Uterus (tissue), 4 donors: ENCODE measurements around the gene UBE2D4. TPM values are rescaled to one million over a fixed set of nuclear protein-coding genes. Genes with fewer than 3 reads are reported as not detected.
"Not testable (repeated sequence)": the region's sequence is repeated elsewhere in the genome, so short reads cannot be mapped to it uniquely, and the experiment has no call there.

Experiments used
- DNase-seq, 2 donors: peaks; one replicate each; pipeline ENCODE4 v3.0.0-alpha.2; 2019 to 2020
- H3K27ac ChIP-seq, 2 donors: fragments of 200-600 bp; sonication (generic); 1 replicate in 1 of 2; 2 replicates in 1 of 2; pipeline ENCODE4 v1.5.1; 2016 to 2018
- H3K27me3 ChIP-seq, 2 donors: fragments of 200-600 bp; sonication (generic); one replicate each; pipeline ENCODE4 v1.5.1; 2018 to 2019; ENCODE audit warnings: control low read depth in 1 of 2
- H3K36me3 ChIP-seq, 2 donors: fragments of 200-600 bp; sonication (generic); one replicate each; pipeline ENCODE4 v1.5.1; 2019; ENCODE audit warnings: control low read depth in 1 of 2
- H3K4me1 ChIP-seq, 2 donors: fragments of 200-600 bp; sonication (generic); one replicate each; pipeline ENCODE4 v1.5.1; 2018 to 2019; ENCODE audit warnings: control low read depth in 1 of 2
- H3K4me3 ChIP-seq, 2 donors: fragments of 200-600 bp; sonication (generic); 1 replicate in 1 of 2; 2 replicates in 1 of 2; pipeline ENCODE4 v1.5.1; 2018 to 2019; ENCODE audit warnings: mild to moderate bottlenecking in 1 of 2
- H3K9me3 ChIP-seq, 2 donors: fragments of 200-600 bp; sonication (generic); one replicate each; pipeline ENCODE4 v1.5.1; 2019; ENCODE audit warnings: control low read depth in 1 of 2
- POLR2A ChIP-seq, 2 donors: fragments of 450-650 bp; IDR thresholded peaks; one replicate each; pipeline ENCODE4 v1.6.1; 2016; ENCODE audit warnings: antibody characterized with exemption in 2 of 2, mild to moderate bottlenecking in 1 of 2, moderate library complexity in 1 of 2
- intact Hi-C: fragments of 100-400 bp; cut with DNase I; formaldehyde crosslinking; loops from one replicate; pipeline ENCODE4 v1.15.1; 2023; ENCODE audit warnings: low total_unique reads
- total RNA-seq, 4 donors: library from RNA; depleted of rRNA in 3 of 4; stranded (reverse); fragments of >200 nt in 3 of 4; gene quantifications; one replicate each; pipeline versions ENCODE4 v1.1.0 to v1.2.4, GENCODE V29; 2014 to 2023
- TF ChIP-seq, protein P1 (sequence below), 4 experiments: fragments of 200-600 bp in 2 of 4; fragments of 450-650 bp in 2 of 4; sonication (generic) in 2 of 4; IDR thresholded peaks; one replicate each; pipeline ENCODE4 v1.5.1; 2016 to 2019; ENCODE audit warnings: antibody characterized with exemption in 4 of 4, mild to moderate bottlenecking in 2 of 4, moderate library complexity in 1 of 4
- donor health status: DM: yes; HTN: yes; CAD: no.

The UBE2D4 gene
- total RNA-seq, 4 donors from 2014 or later, result 5.1 to 23.8 (median 16.5) TPM

DNA sequence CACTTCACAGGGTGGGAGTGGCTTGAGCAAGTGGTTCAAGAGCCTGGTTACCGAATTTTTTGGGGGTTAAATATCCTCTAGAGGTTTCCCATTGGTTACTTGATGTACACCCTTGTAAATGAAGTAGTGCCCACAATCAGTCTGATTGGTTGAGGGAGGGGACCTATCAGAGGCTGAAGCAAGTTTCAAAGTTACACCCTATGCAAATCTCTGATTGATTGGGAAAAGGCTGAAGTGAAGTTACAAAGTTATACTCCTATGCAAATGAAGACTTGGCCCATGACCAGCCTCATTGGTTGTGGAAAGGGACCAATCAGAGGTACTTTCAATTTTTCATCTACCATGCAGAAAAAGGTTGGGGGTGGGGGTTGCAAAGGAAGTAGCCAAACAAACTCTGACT is 34.7 kb downstream of the UBE2D4 start:
- intact Hi-C loops, result no loop called here
- no peaks in the 10 kb centered on the region for H3K9me3 ChIP-seq

DNA sequence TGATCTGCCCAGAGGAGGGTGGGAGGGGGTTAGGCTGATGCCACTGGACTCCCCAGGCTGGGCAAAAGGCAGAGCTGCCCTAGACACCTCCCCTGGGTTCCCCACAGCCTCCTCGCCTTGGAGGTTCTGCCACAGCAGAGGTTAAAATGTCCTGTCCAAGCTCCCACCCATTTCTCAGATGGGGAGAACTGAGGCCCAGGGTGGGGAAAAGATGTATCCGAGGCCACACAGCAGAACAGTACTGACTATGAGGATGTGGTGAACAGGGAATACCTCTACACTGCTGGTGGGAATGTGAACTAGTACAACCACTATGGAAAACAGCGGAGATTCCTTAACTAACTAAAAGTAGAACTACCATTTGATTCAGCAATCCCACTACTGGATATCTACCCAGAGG is 40.2 kb downstream of the UBE2D4 start:
- H3K9me3 ChIP-seq, H3K27ac ChIP-seq, intact Hi-C loops, H3K27me3 ChIP-seq, H3K4me1 ChIP-seq, DNase-seq, H3K4me3 ChIP-seq, H3K36me3 ChIP-seq: not testable (repeated sequence)

More for the DNA sequence above, 34.7 kb downstream of the UBE2D4 start:
- Histone ChIP-seq H3K27me3 (no peaks in the 10 kb centered on the region), H3K4me3 (no peak overlapping the region), H3K36me3 (no peaks in the 10 kb centered on the region), H3K4me1 (no peaks in the 10 kb centered on the region), H3K27ac (no peak overlapping the region)
- DNase-seq, result no peak
- no peak for TF ChIP-seq POLR2A (IDR thresholded peaks at IDR 0.05)
- TF ChIP-seq, protein P1, sequence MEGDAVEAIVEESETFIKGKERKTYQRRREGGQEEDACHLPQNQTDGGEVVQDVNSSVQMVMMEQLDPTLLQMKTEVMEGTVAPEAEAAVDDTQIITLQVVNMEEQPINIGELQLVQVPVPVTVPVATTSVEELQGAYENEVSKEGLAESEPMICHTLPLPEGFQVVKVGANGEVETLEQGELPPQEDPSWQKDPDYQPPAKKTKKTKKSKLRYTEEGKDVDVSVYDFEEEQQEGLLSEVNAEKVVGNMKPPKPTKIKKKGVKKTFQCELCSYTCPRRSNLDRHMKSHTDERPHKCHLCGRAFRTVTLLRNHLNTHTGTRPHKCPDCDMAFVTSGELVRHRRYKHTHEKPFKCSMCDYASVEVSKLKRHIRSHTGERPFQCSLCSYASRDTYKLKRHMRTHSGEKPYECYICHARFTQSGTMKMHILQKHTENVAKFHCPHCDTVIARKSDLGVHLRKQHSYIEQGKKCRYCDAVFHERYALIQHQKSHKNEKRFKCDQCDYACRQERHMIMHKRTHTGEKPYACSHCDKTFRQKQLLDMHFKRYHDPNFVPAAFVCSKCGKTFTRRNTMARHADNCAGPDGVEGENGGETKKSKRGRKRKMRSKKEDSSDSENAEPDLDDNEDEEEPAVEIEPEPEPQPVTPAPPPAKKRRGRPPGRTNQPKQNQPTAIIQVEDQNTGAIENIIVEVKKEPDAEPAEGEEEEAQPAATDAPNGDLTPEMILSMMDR (IDR thresholded peaks at IDR 0.05), result no peak

DNA sequence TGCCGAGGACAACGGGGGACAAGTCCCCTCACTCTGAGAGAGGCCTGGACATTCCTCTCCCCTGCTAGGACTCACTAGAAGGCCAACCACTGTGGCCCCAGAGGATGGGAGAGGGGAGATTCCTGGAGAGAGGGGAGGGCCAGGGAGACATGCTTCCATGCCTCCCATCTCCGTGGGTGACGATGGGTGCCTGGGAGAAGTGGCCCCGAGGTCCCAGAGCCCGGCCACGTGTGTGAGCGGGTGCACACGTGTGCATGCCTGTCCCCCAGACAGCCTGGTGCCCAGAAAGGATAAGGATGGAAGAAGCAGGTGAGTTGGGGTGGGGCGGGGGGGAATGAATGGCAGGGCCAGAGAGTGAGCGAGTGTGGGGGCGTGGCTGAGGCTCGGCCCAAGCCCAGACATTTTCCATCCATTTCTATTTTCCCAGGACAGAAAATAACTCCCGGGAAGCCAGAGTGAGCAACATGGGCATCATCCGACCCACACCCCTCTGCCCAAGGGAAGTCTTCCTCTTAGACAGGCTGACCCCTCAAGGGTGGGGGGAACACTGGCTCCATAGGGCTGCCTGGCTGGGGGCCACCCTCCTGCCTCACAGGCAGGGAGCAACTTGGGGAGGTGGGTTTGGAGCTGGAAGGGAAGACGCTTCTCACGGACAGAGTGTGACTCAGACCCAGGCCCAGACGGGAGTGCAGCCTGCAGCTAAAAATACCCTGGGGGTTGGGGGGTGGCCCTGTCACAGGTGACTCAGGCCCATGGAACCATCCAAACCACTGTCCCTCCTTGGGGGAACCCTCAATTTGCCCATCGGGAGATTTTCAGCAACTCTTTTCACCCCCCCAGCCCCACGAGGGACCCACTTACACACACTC is 42.2 kb downstream of the UBE2D4 start:
- DNase-seq, intact Hi-C loops, H3K4me1 ChIP-seq, H3K27me3 ChIP-seq, H3K27ac ChIP-seq, H3K4me3 ChIP-seq, H3K36me3 ChIP-seq, H3K9me3 ChIP-seq: not testable (repeated sequence)

DNA sequence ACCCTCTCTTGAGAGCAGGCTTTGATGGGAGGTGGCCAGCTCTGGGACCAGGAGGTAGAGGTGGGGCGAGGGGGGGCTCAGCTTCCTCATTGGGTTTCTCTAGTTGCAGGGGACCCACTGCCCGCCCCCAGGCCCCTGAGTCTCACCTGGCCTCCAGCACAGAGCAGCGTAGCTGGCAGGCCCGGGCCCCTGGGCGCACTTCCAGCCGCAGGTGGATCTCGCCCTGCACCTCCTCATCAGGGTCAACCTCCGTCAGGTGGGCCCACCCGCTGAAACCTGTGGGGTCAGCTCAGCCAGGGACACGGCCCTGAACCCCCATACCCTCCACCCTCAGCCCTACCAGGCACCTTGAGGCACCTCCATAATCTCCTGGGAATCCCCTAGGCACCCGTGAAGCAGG is 43.4 kb downstream of the UBE2D4 start:
- DNase-seq, H3K4me3 ChIP-seq, H3K27ac ChIP-seq, H3K27me3 ChIP-seq, H3K4me1 ChIP-seq, H3K9me3 ChIP-seq, intact Hi-C loops, H3K36me3 ChIP-seq: not testable (repeated sequence)

DNA sequence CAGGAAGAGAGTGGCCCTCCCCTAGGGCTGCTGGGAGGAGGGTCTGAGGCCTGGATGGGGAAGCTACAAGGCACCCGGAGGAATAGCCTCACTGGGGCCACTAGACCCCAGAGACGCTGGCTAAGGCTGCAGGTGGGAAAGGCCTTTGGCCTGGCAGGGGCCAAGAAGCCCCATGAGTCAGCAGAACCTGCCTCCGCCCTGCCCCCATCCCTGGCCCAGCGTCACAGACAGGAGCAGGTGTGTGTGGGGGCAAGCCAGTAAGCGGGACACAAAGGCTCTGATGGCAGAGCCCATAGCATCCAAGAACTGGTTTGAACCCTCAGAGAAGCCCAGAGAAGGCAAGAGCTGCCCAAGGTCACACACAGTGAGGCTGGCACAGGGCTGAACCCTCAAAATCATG is 44.5 kb downstream of the UBE2D4 start:
- H3K4me1 ChIP-seq, H3K9me3 ChIP-seq, H3K27me3 ChIP-seq, DNase-seq, H3K36me3 ChIP-seq, H3K27ac ChIP-seq, intact Hi-C loops, H3K4me3 ChIP-seq: not testable (repeated sequence)

DNA sequence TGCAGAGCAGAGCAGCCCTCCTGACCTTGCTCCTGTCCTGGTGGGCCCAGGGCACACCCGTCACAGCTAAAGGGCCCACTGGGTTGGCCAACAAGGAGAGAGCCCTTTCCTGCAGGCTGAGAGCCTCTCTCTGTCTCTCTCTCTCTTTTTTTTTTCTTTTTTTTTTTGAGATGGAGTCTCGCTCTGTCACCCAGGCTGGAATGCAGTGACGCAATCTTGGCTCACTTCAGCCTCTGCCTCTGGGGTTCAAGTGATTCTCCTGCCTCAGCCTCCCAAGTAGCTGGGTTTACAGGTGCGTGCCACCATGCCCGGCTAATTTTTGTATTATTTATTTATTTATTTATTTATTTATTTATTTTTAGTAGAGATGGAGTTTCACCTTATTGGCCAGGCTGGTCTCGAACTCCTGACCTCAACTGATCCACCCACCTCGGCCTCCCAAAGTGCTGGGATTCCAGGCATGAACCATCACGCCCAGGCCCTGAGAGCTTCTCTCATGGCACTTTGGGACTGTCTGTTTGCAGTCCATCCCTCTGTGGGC is 47.9 kb downstream of the UBE2D4 start:
- intact Hi-C loops, H3K4me3 ChIP-seq, H3K4me1 ChIP-seq, H3K27me3 ChIP-seq, DNase-seq, H3K9me3 ChIP-seq, H3K27ac ChIP-seq, H3K36me3 ChIP-seq: not testable (repeated sequence)

DNA sequence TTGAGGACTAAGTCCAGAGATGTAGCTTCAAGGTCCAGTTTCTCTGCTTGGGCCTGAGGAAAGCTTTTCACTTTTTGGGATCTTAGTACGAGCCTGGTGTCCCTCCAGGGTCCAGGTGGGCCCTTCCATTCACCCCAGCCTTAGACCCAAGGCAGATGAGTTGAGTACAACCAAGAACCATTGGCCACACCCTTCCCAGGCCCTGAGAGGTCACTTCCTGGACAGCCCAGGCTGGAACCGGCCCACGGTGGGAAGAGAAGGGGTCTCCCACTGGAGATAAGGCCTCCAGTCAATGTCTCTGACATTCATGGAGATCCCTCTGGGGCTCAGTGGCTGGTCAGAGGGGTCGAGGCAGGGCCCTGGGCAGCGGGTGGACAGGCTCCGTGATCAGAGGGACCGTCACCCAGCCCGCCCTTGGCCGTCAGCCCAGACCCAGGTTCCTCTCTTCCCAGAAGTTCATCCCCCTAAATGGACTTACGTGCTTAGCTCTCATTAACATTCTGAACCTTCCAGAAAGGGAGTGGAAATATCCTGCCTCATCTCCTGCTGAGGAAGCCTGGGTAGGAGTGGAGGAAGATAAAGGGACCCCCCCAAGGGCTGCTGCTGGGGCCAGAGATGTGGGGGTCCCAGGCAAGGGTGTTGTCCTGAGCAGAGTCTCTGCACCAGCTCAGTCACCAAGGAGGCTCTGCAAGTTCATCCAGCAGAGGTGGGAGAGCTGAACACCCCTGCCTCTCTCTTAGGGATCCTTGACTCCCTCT is 48.7 kb downstream of the UBE2D4 start:
- DNase-seq, H3K4me1 ChIP-seq, H3K9me3 ChIP-seq, H3K4me3 ChIP-seq, H3K27me3 ChIP-seq, H3K36me3 ChIP-seq, H3K27ac ChIP-seq, intact Hi-C loops: not testable (repeated sequence)

DNA sequence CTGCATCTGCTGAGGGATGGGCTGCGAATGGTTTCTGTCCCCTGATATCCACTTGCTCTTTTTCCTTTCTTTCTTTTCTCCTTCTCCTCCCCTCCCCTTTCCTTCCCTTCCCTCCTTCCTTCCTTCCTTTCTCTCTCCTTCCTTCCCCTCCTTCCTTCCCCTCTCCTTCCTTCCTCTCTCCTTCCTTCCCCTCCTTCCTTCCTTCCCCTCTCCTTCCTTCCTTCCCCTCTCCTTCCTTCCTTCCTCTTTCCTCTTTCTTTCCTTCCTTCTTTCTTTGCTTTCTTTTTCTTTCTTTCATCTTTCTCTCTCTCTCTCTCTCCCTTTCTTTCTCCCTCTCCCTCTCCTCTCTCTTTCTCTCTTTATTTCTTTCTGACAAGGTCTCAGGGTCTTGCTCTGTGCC is 51.3 kb downstream of the UBE2D4 start:
- H3K9me3 ChIP-seq, result no peaks in the 10 kb centered on the region
- H3K36me3 ChIP-seq, result no peaks in the 10 kb centered on the region
- H3K27me3 ChIP-seq, result no peaks in the 10 kb centered on the region
- H3K4me3 ChIP-seq, result no peak overlapping the region
- no peak for DNase-seq
- TF ChIP-seq, protein P1 (IDR thresholded peaks at IDR 0.05), result no peak
- TF ChIP-seq POLR2A (IDR thresholded peaks at IDR 0.05), result no peak
- H3K27ac ChIP-seq, result no peak overlapping the region
- intact Hi-C loops, result no loop called here
- H3K4me1 ChIP-seq, result no peaks in the 10 kb centered on the region

DNA sequence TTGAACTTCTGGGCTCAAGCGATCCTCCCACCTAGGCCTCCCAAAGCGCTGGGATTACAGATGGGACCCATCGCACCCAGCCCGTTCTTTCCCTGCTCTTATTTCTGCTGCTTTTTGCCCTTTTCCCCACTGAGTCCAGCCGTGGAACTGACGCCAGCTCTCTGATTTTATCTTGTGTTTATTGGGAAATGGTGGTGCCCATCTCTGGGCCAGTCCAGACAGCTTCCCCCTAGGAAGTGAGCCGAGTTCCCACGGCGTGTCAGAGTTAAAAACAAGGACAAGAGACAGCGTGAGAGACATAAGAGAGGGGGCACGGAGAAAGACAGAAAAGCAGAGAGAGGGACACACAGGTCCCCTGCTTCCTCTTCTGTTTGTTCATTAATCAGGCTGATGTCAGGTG is 51.9 kb downstream of the UBE2D4 start:
- DNase-seq, H3K27ac ChIP-seq, H3K4me3 ChIP-seq, H3K9me3 ChIP-seq, H3K4me1 ChIP-seq, intact Hi-C loops, H3K27me3 ChIP-seq, H3K36me3 ChIP-seq: not testable (repeated sequence)

DNA sequence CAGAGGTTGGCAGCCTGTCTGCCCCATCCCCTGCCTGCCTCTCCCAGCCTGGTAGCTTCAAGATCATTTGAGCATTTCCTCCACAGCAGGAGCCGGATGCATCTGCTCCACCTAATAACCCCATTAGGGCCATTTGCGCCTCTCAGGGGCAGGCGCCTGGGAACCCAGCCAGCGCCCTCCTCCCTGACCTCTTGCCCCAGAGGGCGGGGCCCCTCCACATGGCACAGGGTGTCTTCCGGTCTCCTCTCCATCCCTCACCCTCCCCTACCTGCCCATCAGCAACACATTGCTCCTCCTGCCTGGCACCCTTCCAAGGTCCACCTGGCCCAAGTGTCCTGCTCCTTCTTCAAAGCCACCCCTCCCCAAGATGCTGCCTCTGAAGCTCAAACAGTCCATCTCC is 56.6 kb downstream of the UBE2D4 start:
- intact Hi-C loops, H3K4me3 ChIP-seq: not testable (repeated sequence)

DNA sequence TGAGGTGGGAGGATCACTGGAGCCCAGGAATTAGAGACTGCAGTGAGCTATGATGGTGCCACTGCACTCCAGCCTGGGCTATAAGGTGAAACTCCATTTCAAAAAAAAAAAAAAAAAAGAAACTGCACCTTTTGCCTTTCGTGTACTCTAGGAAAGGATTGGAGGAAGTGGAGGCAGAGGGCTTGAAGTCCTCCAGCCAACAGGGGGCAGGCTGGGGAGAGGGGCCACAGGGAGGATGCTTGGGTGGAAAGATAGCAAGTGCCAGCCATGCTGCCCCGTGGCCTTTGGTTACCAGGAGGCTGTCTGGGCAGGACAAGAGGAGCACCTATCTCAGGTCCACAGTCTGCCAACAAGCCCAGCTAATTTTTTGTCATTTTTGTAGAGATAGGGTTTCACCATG is 57.5 kb downstream of the UBE2D4 start:
- H3K9me3 ChIP-seq, DNase-seq, H3K27ac ChIP-seq, H3K27me3 ChIP-seq, H3K36me3 ChIP-seq, intact Hi-C loops, H3K4me1 ChIP-seq, H3K4me3 ChIP-seq: not testable (repeated sequence)

More for the DNA sequence above, 56.6 kb downstream of the UBE2D4 start:
- not testable (repeated sequence) for H3K27me3 ChIP-seq, H3K27ac ChIP-seq, H3K9me3 ChIP-seq, DNase-seq, H3K4me1 ChIP-seq, H3K36me3 ChIP-seq
